SK-N-SH (cell line): ENCODE measurements around the gene RIPOR2.

Experiments
- CTCF ChIP-seq: fragments of 200-600 bp; sonication (generic); IDR thresholded peaks from 2 replicates; pipeline ENCODE4 v1.6.1; 2017; ENCODE audit warnings: antibody characterized with exemption, mild to moderate bottlenecking, moderate library complexity
- JUND ChIP-seq: IDR thresholded peaks from 2 replicates; pipeline ENCODE4 v1.4.0; 2012
- RCOR1 ChIP-seq: fragments of 150-350 bp; IDR thresholded peaks from 2 replicates; pipeline ENCODE4 v1.6.1; 2017; ENCODE audit warnings: antibody characterized with exemption, low read length
- TF ChIP-seq, protein P1 (sequence below): IDR thresholded peaks from 2 replicates; pipeline ENCODE4 v1.6.1; 2012; ENCODE audit warnings: mild to moderate bottlenecking, low read depth, low read length, moderate library complexity

DNA sequence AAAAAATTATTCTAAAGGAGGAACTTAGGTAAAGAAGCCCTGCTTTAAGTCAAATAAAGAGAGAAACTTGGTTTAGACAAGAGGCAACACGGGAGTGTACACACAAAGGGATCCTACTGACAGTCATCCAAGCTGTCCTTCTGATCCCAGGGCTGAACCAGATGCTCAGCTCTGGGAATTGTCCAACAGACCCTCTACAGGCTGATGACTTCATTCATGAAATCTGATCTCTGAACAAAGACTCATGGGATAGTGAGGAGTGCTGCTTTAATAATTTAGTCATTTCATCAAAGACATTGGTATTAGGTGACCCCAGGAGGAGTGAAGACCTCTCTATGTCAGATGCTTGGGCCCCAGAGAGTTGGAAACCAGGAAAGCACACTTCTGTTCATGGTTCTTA, 71.4 kb downstream of the RIPOR2 start:
- TF ChIP-seq, protein P1, sequence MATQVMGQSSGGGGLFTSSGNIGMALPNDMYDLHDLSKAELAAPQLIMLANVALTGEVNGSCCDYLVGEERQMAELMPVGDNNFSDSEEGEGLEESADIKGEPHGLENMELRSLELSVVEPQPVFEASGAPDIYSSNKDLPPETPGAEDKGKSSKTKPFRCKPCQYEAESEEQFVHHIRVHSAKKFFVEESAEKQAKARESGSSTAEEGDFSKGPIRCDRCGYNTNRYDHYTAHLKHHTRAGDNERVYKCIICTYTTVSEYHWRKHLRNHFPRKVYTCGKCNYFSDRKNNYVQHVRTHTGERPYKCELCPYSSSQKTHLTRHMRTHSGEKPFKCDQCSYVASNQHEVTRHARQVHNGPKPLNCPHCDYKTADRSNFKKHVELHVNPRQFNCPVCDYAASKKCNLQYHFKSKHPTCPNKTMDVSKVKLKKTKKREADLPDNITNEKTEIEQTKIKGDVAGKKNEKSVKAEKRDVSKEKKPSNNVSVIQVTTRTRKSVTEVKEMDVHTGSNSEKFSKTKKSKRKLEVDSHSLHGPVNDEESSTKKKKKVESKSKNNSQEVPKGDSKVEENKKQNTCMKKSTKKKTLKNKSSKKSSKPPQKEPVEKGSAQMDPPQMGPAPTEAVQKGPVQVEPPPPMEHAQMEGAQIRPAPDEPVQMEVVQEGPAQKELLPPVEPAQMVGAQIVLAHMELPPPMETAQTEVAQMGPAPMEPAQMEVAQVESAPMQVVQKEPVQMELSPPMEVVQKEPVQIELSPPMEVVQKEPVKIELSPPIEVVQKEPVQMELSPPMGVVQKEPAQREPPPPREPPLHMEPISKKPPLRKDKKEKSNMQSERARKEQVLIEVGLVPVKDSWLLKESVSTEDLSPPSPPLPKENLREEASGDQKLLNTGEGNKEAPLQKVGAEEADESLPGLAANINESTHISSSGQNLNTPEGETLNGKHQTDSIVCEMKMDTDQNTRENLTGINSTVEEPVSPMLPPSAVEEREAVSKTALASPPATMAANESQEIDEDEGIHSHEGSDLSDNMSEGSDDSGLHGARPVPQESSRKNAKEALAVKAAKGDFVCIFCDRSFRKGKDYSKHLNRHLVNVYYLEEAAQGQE: no peak
- TF ChIP-seq RCOR1: no peak
- no peak; the same call in 1 of the 2 replicates for TF ChIP-seq JUND
- no peak for TF ChIP-seq CTCF
